Dermis microvascular lymphatic vessel endothelial cell (primary cell): Measurements from ENCODE around the gene SLC6A11. TPM values are rescaled to one million over a fixed set of nuclear protein-coding genes. Genes with fewer than 3 reads are reported as not detected.

ENCODE experiments used
- DNase-seq, 2 donors: peaks; one replicate each; pipeline versions ENCODE4 v3.0.0 to v3.0.0-alpha.2; 2010; ENCODE audit warnings: low read depth in 2 of 2
- total RNA-seq: library from RNA; depleted of rRNA; stranded (reverse); fragments of >200 nt; gene quantifications from 2 replicates; pipeline ENCODE4 v1.2.1, GENCODE V29; 2014

SLC6A11 gene
- total RNA-seq, 1 donor from 2014 or later, result not detected

GRCh38 chr3:10928961-10929471 is 113.0 kb downstream of the SLC6A11 start:
- no peak for DNase-seq

- no peak for DNase-seq
Observed at GRCh38 chr3:10929978-10930665, 114.1 kb downstream of the SLC6A11 start.

- no peak for DNase-seq
Observed at GRCh38 chr3:10930666-10931040, 114.6 kb downstream of the SLC6A11 start.

- no peak for DNase-seq
Observed at GRCh38 chr3:10932596-10932995, 116.6 kb downstream of the SLC6A11 start.

GRCh38 chr3:10933021-10933420 is 117.0 kb downstream of the SLC6A11 start:
- DNase-seq, result no peak

- no peak for DNase-seq
Observed at GRCh38 chr3:10933470-10933804, 117.4 kb downstream of the SLC6A11 start.

- peak in 1 of 2 donors; percentile 7 for DNase-seq
Observed at GRCh38 chr3:10933805-10934481, 117.9 kb downstream of the SLC6A11 start.

GRCh38 chr3:10935028-10935427 is 119.0 kb downstream of the SLC6A11 start:
- no peak for DNase-seq

GRCh38 chr3:10935846-10936631 is 120.0 kb downstream of the SLC6A11 start:
- no peak for DNase-seq

GRCh38 chr3:10936686-10937085 is 120.7 kb downstream of the SLC6A11 start:
- no peak for DNase-seq

- no peak for DNase-seq
Observed at GRCh38 chr3:10937141-10937825, 121.3 kb downstream of the SLC6A11 start.

GRCh38 chr3:10939556-10939955 is 123.5 kb downstream of the SLC6A11 start:
- no peak for DNase-seq

GRCh38 chr3:10940106-10940505 is 124.1 kb downstream of the SLC6A11 start:
- no peak for DNase-seq

- peak in 1 of 2 donors; percentile 8 for DNase-seq
Observed at GRCh38 chr3:10941972-10942371, 125.9 kb downstream of the SLC6A11 start.

- DNase-seq, result no peak
Observed at GRCh38 chr3:10942690-10943205, 126.7 kb downstream of the SLC6A11 start.

- no peak for DNase-seq
Observed at GRCh38 chr3:10944866-10945265, 128.8 kb downstream of the SLC6A11 start.

GRCh38 chr3:10945683-10946287 is 129.8 kb downstream of the SLC6A11 start:
- peak; percentile 7 to 62 for DNase-seq

GRCh38 chr3:10946526-10946925 is 130.5 kb downstream of the SLC6A11 start:
- no peak for DNase-seq

GRCh38 chr3:10948326-10948725 is 132.3 kb downstream of the SLC6A11 start:
- DNase-seq, result no peak

- no peak for DNase-seq
Observed at GRCh38 chr3:10949197-10949596, 133.2 kb downstream of the SLC6A11 start.
